ENCODE measurements around the gene NFATC1.
A peak's percentile ranks its signal among the peaks of the same experiment; 100 is the strongest.

The NFATC1 gene

DNA sequence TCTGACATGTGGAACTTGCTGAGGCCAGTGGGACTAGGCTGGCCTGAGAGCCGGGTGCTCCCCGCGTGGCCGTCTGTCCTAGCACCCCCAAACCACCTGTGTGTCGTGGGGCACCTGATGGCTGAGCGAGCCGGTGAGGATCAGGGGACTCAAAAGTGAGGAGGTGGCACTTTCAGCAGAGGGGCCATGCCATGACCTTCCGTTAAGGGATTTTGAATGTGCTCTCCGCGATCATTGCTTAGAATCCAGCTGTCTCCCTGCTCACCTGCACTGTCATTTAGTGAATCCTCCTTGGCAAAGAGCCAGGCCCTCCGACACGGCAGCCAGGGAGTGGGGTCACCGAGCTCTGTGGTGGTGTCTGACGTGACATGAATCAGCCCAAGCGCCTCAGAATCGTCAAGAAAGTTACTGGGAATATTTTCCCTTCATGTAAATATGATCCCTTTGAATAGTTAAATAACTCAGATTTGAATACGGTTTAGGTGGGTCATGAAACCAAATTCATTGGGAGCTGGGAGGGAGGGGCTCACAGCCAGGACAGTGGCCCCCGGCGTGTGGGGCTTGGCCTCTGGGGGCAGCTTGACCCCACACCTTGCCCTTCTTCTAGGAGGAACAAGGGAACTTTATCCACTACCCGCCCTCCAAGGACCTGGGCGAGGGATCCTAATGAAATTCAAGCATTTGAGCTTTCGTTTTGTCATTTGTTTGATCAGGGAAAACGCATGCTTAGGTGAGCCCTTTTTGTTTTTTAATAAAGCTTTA is 9.5 kb downstream of the NFATC1 start:
- TF ChIP-seq, protein P1, sequence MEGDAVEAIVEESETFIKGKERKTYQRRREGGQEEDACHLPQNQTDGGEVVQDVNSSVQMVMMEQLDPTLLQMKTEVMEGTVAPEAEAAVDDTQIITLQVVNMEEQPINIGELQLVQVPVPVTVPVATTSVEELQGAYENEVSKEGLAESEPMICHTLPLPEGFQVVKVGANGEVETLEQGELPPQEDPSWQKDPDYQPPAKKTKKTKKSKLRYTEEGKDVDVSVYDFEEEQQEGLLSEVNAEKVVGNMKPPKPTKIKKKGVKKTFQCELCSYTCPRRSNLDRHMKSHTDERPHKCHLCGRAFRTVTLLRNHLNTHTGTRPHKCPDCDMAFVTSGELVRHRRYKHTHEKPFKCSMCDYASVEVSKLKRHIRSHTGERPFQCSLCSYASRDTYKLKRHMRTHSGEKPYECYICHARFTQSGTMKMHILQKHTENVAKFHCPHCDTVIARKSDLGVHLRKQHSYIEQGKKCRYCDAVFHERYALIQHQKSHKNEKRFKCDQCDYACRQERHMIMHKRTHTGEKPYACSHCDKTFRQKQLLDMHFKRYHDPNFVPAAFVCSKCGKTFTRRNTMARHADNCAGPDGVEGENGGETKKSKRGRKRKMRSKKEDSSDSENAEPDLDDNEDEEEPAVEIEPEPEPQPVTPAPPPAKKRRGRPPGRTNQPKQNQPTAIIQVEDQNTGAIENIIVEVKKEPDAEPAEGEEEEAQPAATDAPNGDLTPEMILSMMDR (IDR thresholded peaks at IDR 0.05; ENCODE audit: low read depth, low read length, missing control alignments), result no peak
- DNase-seq (ENCODE audit: low read depth), result no peak

DNA sequence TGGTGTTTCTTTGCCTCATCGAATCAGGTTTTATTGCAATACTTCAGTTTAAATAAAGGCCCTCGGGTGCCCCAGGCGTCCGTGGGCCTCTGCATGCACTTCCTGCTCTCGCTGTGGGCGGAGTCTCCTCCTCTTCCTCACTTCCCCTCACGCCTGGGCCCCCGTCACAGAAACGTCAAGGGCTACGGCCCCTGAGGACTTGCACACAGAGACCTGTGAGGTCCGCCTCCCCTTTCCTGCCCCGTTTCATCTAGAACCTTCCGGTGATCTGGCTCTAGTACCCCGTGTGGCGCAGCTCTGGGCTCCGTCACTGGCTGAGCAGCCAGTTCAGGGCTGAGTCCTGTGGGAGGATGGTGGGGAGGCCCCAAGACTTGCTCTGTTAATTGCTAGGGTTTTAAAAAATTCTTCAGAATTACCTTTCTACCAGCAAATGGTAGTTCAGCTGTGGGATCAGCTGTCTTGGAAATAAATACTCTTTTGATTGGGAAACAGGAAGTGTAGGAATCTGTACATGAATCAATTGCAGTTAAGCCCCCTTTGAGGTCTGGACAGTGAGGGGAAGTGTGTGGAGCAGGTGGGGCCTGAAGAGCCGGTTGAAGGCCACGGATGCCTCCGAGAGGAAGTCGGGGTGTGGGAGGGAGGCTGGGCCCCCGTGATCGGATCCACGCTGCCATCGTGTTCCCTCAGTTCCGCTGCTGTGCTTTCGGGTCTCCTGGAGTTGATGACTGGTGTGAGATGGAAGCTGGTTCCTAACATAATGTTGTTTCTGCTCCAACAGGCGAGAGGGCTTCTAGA is 10.2 kb downstream of the NFATC1 start:
- peak; percentile 60 for DNase-seq (ENCODE audit: low read depth)
- H3K4me3 ChIP-seq (ENCODE audit: low read depth, low read length), result no peak overlapping the region; the same call in 1 of the 2 replicates
- TF ChIP-seq, protein P1 (IDR thresholded peaks at IDR 0.05; ENCODE audit: low read depth, low read length, missing control alignments), result no peak

More for the DNA sequence above, 9.5 kb downstream of the NFATC1 start:
- no peak overlapping the region; the same call in 1 of the 2 replicates for H3K4me3 ChIP-seq (ENCODE audit: low read depth, low read length)

DNA sequence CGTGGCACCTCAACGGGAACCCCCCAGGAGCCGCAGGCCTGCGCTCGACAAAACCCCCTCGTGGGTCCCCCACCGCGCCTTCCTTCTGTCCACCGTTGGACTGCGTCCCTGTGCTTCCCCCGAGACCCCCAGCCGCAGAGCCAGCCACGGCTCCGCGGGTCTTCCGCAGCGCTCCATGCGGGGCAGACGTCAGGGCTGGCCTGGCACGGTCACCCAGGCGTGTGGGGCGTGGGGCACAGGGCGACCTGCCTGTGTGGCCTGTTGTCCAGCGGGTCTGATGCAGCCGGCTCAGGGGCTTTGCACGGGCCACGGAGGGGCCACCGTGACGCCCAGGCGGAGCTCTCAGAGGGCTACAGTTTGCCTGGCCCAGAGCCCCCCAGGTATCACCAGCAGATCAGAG is 11.0 kb downstream of the NFATC1 start:
- TF ChIP-seq, protein P1 (IDR thresholded peaks at IDR 0.05; ENCODE audit: low read depth, low read length, missing control alignments), result no peak
- H3K4me3 ChIP-seq (ENCODE audit: low read depth, low read length), result no peak overlapping the region
- DNase-seq (ENCODE audit: low read depth), result no peak

DNA sequence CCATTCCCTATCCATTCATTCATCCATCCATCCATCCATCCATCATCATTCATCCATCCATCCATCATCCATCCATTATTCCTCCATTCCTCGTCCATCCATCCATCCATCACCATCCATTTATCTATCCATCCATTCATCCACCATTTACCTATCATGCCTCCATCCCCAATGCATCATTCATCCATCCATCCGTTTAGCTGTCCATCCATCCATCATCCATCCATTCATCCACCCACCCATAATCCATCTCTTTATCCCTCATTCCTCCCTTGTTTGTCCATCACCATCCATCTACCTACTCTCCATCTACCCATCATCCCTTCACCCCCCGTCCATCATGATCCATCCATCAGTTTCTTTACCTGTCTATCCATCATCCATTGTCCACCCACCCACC is 13.6 kb downstream of the NFATC1 start:
- DNase-seq (ENCODE audit: low read depth), result no peak
- TF ChIP-seq, protein P1 (IDR thresholded peaks at IDR 0.05; ENCODE audit: low read depth, low read length, missing control alignments), result no peak
- no peak overlapping the region for H3K4me3 ChIP-seq (ENCODE audit: low read depth, low read length)

DNA sequence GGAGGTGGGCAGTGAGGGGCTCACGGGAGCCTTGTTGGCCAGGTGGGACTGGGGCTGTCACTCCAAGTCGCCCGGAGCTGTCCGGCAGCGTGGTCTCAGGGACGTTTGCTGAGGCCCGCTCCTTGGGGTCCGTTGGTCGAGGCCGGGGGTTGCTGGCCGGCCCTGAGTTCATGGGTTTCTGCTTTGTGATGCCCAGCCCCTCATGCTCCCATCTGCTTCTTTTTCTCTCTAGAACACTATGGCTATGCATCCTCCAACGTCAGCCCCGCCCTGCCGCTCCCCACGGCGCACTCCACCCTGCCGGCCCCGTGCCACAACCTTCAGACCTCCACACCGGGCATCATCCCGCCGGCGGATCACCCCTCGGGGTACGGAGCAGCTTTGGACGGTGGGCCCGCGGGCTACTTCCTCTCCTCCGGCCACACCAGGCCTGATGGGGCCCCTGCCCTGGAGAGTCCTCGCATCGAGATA is 14.5 kb downstream of the NFATC1 start:
- no peak overlapping the region for H3K4me3 ChIP-seq (ENCODE audit: low read depth, low read length)
- DNase-seq (ENCODE audit: low read depth), result no peak
- TF ChIP-seq, protein P1 (IDR thresholded peaks at IDR 0.05; ENCODE audit: low read depth, low read length, missing control alignments), result no peak

DNA sequence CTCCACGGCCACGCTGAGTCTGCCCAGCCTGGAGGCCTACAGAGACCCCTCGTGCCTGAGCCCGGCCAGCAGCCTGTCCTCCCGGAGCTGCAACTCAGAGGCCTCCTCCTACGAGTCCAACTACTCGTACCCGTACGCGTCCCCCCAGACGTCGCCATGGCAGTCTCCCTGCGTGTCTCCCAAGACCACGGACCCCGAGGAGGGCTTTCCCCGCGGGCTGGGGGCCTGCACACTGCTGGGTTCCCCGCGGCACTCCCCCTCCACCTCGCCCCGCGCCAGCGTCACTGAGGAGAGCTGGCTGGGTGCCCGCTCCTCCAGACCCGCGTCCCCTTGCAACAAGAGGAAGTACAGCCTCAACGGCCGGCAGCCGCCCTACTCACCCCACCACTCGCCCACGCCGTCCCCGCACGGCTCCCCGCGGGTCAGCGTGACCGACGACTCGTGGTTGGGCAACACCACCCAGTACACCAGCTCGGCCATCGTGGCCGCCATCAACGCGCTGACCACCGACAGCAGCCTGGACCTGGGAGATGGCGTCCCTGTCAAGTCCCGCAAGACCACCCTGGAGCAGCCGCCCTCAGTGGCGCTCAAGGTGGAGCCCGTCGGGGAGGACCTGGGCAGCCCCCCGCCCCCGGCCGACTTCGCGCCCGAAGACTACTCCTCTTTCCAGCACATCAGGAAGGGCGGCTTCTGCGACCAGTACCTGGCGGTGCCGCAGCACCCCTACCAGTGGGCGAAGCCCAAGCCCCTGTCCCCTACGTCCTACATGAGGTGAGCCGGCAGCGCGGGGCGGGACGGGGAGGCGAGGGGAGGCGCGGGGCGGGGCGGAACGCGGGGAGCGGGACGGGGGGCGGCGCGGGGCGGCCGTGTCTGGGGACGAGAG is 15.2 kb downstream of the NFATC1 start:
- H3K4me3 ChIP-seq (ENCODE audit: low read depth, low read length), result no peak overlapping the region
- TF ChIP-seq, protein P1 (IDR thresholded peaks at IDR 0.05; ENCODE audit: low read depth, low read length, missing control alignments), result no peak
- DNase-seq (ENCODE audit: low read depth), result no peak
